Neural progenitor cell (in vitro differentiated cells): Measurements from ENCODE around the gene TAF8. TPM values are rescaled to one million over a fixed set of nuclear protein-coding genes. Genes with fewer than 3 reads are reported as not detected.

Experiments
- DNase-seq: peaks from one replicate; pipeline ENCODE4 v3.0.0-alpha.2; 2016; ENCODE audit warnings: low spot score
- H2AFZ ChIP-seq: fragments of 200-600 bp; sonication (generic); replicated peaks from 2 replicates; pipeline ENCODE4 v1.6.1; 2016; ENCODE audit warnings: antibody characterized with exemption
- H3F3A ChIP-seq: fragments of 200-600 bp; sonication (generic); 2 replicates; pipeline ENCODE4 v1.6.1; 2016; ENCODE audit warnings: antibody characterized with exemption, low read depth
- H3K27ac ChIP-seq: fragments of 200-600 bp; sonication (generic); 2 replicates; pipeline ENCODE4 v1.5.1; 2016; ENCODE audit warnings: mild to moderate bottlenecking
- H3K27me3 ChIP-seq: fragments of 200-600 bp; sonication (generic); 2 replicates; pipeline ENCODE4 v1.6.1; 2016; ENCODE audit warnings: mild to moderate bottlenecking, moderate library complexity
- H3K36me3 ChIP-seq: fragments of 200-600 bp; sonication (generic); 2 replicates; pipeline ENCODE4 v1.5.1; 2016
- H3K4me1 ChIP-seq: fragments of 200-600 bp; sonication (generic); 2 replicates; pipeline ENCODE4 v1.6.1; 2016; ENCODE audit warnings: mixed run types
- H3K4me2 ChIP-seq: fragments of 200-600 bp; sonication (generic); 2 replicates; pipeline ENCODE4 v1.6.1; 2016
- H3K4me3 ChIP-seq: fragments of 200-600 bp; sonication (generic); 2 replicates; pipeline ENCODE4 v1.5.1; 2016
- H3K79me2 ChIP-seq: fragments of 200-600 bp; sonication (generic); 2 replicates; pipeline ENCODE4 v1.6.1; 2016; ENCODE audit warnings: low read depth
- H3K9ac ChIP-seq: fragments of 200-600 bp; sonication (generic); 2 replicates; pipeline ENCODE4 v1.6.1; 2016
- H3K9me3 ChIP-seq: fragments of 200-600 bp; sonication (generic); 2 replicates; pipeline ENCODE4 v1.5.1; 2016; ENCODE audit warnings: low read depth
- H4K20me1 ChIP-seq: fragments of 200-600 bp; sonication (generic); 2 replicates; pipeline ENCODE4 v1.6.1; 2016; ENCODE audit warnings: low read depth
- H3K27ac Mint-ChIP-seq: 3 replicates; pipeline ENCODE4 v1.8.0; 2021; ENCODE audit warnings: mixed read lengths
- H3K27me3 Mint-ChIP-seq: 2 replicates; pipeline ENCODE4 v1.8.0; 2022; ENCODE audit warnings: low read depth, mild to moderate bottlenecking, inconsistent platforms, moderate library complexity, mixed read lengths; ENCODE audit not compliant: insufficient read depth
- H3K36me3 Mint-ChIP-seq: 3 replicates; pipeline ENCODE4 v1.8.0; 2021; ENCODE audit warnings: mixed read lengths
- H3K4me1 Mint-ChIP-seq: 3 replicates; pipeline ENCODE4 v1.8.0; 2021; ENCODE audit warnings: mixed read lengths
- H3K4me3 Mint-ChIP-seq: 3 replicates; pipeline ENCODE4 v1.8.0; 2021; ENCODE audit warnings: mild to moderate bottlenecking, moderate library complexity, mixed read lengths
- H3K9me3 Mint-ChIP-seq: 3 replicates; pipeline ENCODE4 v1.8.0; 2020; ENCODE audit warnings: mixed read lengths
- CTCF ChIP-seq: fragments of 200-600 bp; sonication (generic); IDR thresholded peaks from 2 replicates; pipeline ENCODE4 v1.5.1; 2017; ENCODE audit warnings: antibody characterized with exemption, mild to moderate bottlenecking
- EZH2 ChIP-seq: fragments of 200-600 bp; sonication (generic); IDR thresholded peaks from 2 replicates; pipeline ENCODE4 v1.6.1; 2017; ENCODE audit warnings: antibody characterized with exemption, mild to moderate bottlenecking, moderate library complexity
- EZH2phosphoT487 ChIP-seq: fragments of 200-600 bp; sonication (generic); IDR thresholded peaks from 2 replicates; pipeline ENCODE4 v1.6.1; 2017; ENCODE audit warnings: antibody characterized with exemption
- total RNA-seq: library from RNA; depleted of rRNA; stranded (reverse); fragments of >200 nt; gene quantifications from 2 replicates; pipeline ENCODE4 v1.2.3, GENCODE V29; 2015; ENCODE audit warnings: low replicate concordance

TAF8 gene
- total RNA-seq, 1 donor from 2014 or later = 38.0 TPM

GRCh38 chr6:42020967-42021366, 29.4 kb upstream of the TAF8 start:
- no peaks in the 10 kb centered on the region for H3K36me3 Mint-ChIP-seq
- H3K27ac ChIP-seq = no peak overlapping the region
- H3K9ac ChIP-seq = no peak overlapping the region
- no peak overlapping the region for H2AFZ ChIP-seq
- H3K36me3 ChIP-seq = no peaks in the 10 kb centered on the region
- H3K9me3 Mint-ChIP-seq = no peaks in the 10 kb centered on the region
- H3K27ac Mint-ChIP-seq = no peak overlapping the region
- no peaks in the 10 kb centered on the region for H3K79me2 ChIP-seq
- H3K27me3 Mint-ChIP-seq = peaks cover 5% of the 10 kb centered on the region
- H4K20me1 ChIP-seq = no peaks in the 10 kb centered on the region
- DNase-seq = no peak
- no peak overlapping the region for H3K4me2 ChIP-seq
- H3K4me3 ChIP-seq = no peak overlapping the region
- no peaks in the 10 kb centered on the region for H3K27me3 ChIP-seq
- no peaks in the 10 kb centered on the region for H3K9me3 ChIP-seq
- TF ChIP-seq EZH2 = no peak
- TF ChIP-seq EZH2phosphoT487 = no peak
- TF ChIP-seq CTCF = no peak
- no peaks in the 10 kb centered on the region for H3K4me1 Mint-ChIP-seq
- H3F3A ChIP-seq = no peaks in the 10 kb centered on the region
- no peaks in the 10 kb centered on the region for H3K4me1 ChIP-seq
- H3K4me3 Mint-ChIP-seq = no peak overlapping the region

GRCh38 chr6:42021847-42022754, 28.2 kb upstream of the TAF8 start:
- no peak for TF ChIP-seq EZH2phosphoT487
- TF ChIP-seq EZH2 = no peak
- Mint-ChIP-seq H3K27ac (no peak overlapping the region), H3K27me3 (peaks cover 5% of the 10 kb centered on the region), H3K9me3 (no peaks in the 10 kb centered on the region), H3K36me3 (no peaks in the 10 kb centered on the region), H3K4me1 (no peaks in the 10 kb centered on the region), H3K4me3 (no peak overlapping the region)
- H3K4me1 ChIP-seq = no peaks in the 10 kb centered on the region
- no peaks in the 10 kb centered on the region for H3K9me3 ChIP-seq
- no peaks in the 10 kb centered on the region for H3K79me2 ChIP-seq
- H3F3A ChIP-seq = no peaks in the 10 kb centered on the region
- no peak overlapping the region for H3K27ac ChIP-seq
- no peak for DNase-seq
- no peak overlapping the region for H3K4me3 ChIP-seq
- H3K9ac ChIP-seq = no peak overlapping the region
- no peak overlapping the region for H2AFZ ChIP-seq
- H4K20me1 ChIP-seq = no peaks in the 10 kb centered on the region
- H3K36me3 ChIP-seq = no peaks in the 10 kb centered on the region
- no peaks in the 10 kb centered on the region for H3K27me3 ChIP-seq
- no peak overlapping the region for H3K4me2 ChIP-seq

GRCh38 chr6:42022755-42023384, 27.5 kb upstream of the TAF8 start:
- Histone ChIP-seq H3K79me2 (no peaks in the 10 kb centered on the region), H3K36me3 (no peaks in the 10 kb centered on the region), H3K9ac (no peak overlapping the region), H3K9me3 (no peaks in the 10 kb centered on the region), H4K20me1 (no peaks in the 10 kb centered on the region), H3K27ac (no peak overlapping the region), H3K27me3 (no peaks in the 10 kb centered on the region), H3K4me3 (no peak overlapping the region), H2AFZ (no peak overlapping the region), H3F3A (no peaks in the 10 kb centered on the region), H3K4me1 (no peaks in the 10 kb centered on the region), H3K4me2 (no peak overlapping the region)
- Mint-ChIP-seq H3K27me3 (peaks cover 2% of the 10 kb centered on the region), H3K4me3 (no peak overlapping the region), H3K36me3 (no peaks in the 10 kb centered on the region), H3K4me1 (no peaks in the 10 kb centered on the region), H3K27ac (no peak overlapping the region), H3K9me3 (no peaks in the 10 kb centered on the region)
- TF ChIP-seq EZH2 (no peak), CTCF (no peak), EZH2phosphoT487 (no peak)
- DNase-seq = no peak
